Ramos (cell line): ENCODE data around the gene CDK14.

Experiments used
- in situ Hi-C: fragments of 300-500 bp; cut with MboI; formaldehyde crosslinking; loops from one replicate; pipeline ENCODE4 v1.14.3; 2022; ENCODE audit warnings: low sequenced_read_pairs; ENCODE audit not compliant: unreplicated experiment

Gene CDK14

DNA sequence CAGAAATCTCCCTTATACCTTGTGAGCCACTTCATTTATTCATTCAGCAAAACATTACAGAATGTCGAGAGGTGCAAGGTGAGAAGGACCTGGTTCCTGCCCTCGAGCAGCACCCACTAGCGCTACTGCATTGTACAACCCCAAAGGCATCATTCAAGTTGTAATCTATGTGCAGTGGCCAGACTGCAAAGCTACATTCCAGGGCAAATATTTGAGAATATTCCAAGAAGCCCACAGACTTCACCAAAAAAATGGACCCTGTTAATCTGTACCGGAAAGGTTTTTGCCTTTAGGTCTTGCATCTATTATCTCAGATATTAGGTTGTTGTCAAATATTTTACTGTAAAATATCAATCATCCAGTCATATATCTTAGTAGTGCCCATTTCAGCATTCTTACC is 372.8 kb downstream of the CDK14 start:
- in situ Hi-C loops: no loop called here

DNA sequence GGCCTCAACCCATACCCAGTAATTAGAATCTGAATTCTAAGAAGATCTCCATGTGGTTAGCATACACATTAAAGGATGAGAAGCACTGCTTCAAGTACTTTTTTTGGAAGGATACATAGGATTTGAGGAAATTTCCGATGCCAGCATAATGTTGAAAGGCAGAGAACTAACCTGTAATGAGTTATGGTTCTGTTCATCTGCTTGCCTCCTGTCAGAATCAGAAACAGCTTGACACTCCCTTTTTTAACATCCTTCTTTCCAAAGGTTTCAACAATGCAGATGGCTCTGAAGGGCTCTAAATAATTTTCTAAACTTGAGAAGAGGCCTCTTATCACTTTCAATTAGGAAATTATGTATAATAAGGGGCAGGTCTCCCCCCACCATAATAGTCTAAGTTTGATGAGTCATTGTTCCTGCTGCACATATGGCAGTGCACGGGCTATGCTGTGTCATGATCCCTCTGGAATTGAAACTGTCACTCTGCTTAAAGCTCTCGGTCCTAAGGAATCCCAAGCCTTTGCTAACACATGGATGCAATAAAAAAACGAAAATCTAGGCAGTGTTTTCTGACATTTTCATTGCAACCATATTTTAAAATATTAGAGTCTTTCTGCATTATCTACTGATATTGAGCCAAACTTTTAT is 376.9 kb downstream of the CDK14 start:
- in situ Hi-C loops: no loop called here

DNA sequence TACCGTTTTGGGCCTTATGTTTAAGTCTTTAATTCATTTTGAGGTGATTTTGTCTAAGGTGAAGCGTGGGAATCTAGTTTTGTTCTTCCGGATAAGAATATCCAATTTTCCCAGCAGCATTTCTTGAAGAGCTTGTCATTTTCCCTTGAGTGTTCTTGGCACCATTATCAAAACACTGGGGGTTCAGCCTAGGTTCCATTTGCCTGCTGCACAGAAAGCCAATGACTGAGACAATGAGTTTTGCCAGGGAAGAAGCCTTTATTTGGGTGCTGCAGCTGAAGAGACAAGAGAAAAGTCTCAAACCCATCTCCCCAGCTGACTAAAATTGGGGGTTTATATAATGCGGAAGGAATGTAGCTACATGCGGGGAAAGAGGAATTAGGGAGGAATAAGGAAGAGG is 380.9 kb downstream of the CDK14 start:
- in situ Hi-C loops: no loop called here

DNA sequence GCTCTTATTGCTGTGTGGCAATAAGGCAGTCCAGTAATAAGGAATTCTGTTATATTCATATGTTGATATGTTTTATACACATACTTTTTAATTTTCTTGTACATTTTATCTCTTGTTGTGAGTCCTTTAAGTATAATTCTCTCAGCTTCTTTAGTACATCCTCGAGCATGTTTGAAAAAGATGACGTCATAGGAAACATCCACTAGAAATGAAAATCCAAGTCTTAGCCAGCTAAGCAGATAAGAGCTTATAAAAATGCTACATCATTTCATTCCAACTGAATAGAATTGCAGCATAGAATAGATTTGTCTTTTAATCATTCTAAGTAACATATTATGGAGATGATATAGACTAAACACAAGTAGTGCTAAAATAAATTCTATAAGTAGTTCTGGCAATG is 384.4 kb downstream of the CDK14 start:
- in situ Hi-C loops: no loop called here

DNA sequence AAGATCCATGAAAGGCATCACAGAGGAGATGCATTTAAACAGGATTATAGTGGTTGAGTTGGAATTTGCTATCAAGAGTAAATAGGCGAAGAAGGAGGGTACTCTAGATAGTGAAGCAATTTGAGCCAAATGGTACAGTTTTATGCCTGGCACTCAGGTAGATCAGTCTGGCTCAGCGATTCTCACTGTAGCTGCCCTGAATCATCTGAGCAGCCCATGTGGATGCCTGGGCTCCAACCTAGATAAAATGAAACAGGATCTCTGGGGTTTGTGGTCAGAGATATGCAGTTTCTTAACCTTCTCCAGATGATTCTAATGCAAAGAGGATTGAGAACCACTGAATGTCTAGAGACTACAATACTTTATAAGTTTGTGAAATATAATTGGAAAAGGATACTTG is 386.1 kb downstream of the CDK14 start:
- in situ Hi-C loops: no loop called here

DNA sequence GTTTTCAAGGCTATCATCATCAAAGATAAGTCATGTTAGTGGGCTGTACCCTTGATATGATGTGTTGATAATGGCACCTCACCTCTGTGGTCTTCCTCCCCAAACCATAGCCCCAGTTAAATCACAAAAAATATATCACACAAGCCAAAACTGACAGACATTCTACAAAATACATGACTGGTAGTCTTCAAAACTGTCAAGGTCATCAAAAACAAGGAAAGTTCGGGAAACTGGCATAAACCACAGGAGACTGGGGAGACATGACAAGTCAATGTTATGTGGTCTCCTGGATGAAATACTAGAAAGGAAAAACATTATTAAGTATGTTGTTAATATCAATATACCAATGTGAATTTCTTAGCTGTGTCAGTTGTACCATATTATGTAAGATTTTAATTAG is 388.6 kb downstream of the CDK14 start:
- in situ Hi-C loops: no loop called here

DNA sequence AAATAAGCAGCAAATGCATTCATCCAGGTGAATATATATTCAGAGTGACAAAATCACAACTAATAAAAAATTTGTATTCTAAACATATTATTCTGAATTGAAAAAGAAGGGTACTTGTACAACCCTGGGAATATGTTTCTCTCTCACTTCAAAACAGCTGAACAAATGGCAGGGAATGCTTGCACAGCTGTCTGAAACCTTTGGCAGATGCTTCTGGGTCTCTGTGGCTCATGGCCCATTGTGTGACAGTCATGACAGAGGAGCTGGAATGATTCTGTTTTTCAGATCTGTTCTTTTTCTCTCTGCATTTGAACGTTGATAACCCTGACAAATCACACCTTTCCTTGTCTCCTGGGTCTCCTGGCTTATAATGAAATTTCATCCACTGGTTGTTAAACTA is 392.4 kb downstream of the CDK14 start:
- in situ Hi-C loops: no loop called here

DNA sequence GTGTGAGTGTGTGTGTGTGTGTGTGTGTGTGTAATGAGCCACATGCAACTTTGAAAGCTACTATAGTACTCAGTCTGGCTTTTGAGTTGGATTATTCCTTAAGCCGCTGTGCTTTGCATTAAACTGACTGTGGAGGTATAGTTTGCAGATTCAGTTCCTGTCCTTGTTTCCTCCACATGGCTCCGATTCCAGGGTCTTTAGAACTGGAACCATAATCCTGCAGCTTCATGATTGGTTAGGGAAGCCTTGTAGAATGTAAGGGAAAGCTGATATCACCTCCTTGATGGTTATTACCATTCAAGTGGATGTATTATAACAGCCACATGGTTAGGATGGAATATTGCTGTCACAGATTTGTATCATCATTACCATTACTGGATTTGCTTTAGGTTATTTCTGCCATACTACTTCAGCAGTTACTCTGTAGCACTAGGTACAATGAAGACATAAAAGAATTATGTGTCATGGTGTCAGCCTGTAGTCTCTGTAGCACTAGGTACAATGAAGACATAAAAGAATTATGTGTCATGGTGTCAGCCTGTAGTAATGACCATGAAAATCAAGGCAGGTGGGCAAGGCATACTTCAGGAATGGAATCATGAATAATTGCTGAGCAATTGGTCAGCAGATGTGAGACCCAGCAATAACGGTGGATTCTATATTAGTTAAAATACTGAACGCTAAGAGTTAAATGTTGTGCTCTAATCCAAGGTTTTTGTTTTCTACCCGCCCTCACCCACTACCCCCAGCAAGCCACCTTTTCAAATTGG is 393.1 kb downstream of the CDK14 start:
- in situ Hi-C loops: no loop called here

DNA sequence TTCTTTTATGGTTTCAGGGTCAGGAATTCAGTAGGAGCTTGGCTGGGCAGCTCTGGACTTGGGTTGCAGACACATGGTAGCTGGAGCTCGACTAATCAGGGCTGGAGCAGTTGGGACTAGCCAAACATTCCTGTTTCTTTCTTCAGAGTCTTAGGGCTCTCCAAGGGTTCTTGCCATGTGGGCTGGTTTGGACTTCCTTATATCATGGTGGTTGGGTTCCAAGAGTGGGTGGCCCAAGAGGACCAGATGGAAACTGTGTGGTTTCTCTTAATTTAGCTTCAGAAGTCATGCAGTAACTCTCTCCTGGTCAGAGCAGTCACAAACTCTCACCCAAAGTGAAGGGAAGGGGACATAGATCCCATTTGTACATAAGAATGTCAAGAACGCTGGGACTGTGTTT is 398.0 kb downstream of the CDK14 start:
- in situ Hi-C loops: no loop called here

DNA sequence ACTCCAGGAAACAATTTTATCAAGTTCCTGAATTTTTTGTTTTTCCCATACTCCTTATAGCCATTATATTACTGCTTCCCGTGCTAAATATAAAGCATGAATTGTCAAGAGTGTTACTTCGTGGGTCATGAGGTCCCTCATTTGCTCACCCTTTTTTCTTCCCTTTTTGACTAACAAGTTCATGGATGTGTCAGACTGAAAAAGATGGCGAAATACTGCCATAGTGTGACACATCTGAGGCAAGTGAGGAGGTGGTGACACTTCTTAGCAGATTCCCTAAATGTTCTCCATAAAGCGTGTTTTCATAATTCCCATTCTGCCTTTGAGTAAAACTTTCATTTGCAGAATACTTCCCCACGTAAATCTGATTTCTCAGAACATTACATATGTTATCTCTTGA is 398.5 kb downstream of the CDK14 start:
- in situ Hi-C loops: no loop called here

DNA sequence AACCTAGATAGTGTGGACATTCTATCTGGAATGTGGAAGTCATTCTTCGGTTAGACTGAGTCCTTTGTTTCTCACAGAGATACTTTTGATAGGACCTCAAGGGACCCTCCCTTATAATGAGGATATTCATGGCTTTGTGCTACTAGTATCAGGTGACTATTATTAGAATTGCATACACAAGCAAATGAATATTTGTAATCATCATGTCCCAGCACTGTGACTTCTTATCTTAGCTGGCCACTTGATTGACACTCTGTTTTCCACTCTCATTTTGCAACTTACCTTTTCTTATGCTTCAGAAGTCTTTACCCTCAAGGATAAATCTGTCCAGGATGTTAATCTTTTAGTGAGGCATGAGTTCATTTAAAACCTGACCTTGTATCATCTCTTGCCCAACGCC is 399.9 kb downstream of the CDK14 start:
- in situ Hi-C loops: no loop called here

DNA sequence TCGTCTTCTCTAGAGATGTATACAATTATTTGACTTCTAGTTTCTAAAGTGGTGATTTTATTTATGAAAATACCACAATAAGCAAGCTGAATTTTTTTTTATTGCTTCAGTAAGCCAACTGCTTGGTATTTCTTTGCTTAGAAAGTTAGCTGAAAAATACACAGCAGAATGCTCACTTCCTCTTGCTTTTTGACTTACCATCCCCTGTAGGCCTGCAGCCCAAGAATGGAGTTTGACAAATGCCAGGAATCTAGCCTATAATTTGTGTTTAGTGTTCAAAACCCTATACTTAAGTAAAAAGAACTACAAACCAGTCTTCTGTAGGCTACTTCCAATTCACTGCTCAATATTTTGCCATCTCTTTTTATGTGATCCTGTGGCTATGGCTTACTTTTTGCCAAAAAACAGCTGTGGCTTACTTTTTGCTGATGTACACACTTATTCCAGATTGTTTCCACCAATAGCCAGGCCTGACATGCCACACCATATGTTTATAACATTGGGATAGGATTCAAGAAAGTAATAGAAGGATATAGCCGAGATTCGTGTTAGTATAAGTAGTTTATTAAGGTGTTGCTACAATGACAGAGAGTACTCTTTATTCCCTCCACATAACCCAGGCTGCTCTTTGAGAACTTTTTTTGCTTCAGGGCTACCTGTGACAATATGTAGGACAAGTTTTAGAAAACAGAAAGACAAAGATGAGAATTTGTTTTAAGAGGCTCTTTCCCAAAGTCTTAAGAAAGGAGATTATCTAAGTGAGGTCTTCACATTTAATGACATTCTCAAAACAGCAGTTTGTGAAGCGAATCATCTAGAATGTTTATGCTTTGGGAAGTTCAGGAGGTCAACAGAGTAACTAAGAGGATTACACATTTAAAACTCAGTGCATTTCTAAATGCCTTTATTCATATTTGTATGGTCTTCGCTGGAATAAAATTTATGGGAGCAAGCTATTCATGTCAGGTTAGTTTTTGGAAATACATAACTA is 404.2 kb downstream of the CDK14 start:
- in situ Hi-C loops: no loop called here

DNA sequence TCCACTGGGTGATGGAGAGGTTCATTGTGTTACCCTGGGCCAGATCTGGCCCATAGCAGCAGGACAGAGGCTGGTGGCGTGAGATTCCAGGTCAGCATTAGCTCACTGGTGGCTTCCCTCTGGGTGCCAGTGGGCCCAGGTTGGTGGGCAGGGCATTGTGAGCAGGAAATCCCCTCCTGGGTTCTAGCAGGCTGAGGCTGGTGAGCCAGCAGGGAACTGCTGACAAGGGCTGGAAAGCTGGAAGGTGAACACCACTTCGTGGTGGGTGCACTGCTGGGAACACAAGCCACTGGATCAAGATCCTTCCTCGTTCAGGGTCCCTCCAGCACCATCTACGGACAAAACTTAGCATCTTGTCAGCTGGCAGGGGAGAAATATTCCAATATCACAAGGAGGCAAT is 408.9 kb downstream of the CDK14 start:
- in situ Hi-C loops: no loop called here

DNA sequence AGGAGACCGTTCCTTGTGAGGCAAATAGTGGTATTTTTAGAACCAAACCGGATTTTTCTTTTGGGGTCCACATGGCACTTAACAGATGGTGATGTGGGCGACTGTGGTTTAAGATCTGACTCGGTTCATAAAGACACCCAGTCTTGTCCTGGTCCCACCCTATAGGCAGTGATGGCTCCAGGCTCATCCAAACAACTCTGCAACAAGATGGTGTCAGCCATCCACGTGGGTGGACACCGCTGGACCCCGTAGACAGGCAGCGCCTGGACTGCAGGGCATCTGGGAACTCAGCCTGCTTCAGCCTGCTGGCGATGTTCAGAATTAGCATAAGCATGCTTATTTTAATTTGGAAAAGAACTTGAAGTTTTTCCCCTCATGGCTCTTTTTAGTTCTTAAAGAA is 409.7 kb downstream of the CDK14 start:
- in situ Hi-C loops: no loop called here

DNA sequence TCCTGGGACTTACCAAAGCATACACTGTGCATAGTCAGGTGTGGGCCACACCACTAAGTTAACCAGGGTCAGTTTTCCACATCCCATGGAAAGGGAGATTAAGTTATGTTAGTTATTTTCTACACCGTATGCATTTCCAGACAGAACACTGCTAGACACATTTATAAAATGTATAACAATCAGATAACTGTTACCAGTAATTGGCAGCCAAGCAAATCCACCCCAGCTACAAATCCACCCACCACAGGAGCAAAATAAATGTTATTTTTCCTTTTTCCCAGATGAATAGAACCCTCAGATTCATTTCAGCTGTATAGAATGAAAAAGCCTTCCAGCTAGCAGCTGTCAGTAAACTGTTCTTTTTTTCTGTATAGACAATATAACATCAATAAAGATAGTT is 411.2 kb downstream of the CDK14 start:
- in situ Hi-C loops: no loop called here

DNA sequence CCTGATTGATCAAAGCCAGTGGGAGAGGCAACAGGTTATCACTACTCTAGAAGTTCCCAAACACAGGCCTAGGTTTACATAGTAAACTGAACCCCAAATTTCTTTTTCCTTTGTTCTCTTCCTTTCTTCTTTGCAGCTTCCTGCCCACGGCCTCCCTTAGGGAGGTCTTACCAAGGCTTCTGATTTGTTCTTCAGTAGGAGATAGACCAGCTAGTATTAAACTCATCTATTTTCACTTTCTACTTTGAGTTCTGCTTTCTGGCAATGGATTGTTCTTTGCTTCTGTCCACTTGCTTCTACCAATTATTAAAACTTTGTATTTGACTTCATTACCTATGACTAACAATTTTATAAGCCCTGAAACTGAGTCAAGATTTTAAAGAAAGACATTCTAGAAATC is 417.0 kb downstream of the CDK14 start:
- in situ Hi-C loops: no loop called here

DNA sequence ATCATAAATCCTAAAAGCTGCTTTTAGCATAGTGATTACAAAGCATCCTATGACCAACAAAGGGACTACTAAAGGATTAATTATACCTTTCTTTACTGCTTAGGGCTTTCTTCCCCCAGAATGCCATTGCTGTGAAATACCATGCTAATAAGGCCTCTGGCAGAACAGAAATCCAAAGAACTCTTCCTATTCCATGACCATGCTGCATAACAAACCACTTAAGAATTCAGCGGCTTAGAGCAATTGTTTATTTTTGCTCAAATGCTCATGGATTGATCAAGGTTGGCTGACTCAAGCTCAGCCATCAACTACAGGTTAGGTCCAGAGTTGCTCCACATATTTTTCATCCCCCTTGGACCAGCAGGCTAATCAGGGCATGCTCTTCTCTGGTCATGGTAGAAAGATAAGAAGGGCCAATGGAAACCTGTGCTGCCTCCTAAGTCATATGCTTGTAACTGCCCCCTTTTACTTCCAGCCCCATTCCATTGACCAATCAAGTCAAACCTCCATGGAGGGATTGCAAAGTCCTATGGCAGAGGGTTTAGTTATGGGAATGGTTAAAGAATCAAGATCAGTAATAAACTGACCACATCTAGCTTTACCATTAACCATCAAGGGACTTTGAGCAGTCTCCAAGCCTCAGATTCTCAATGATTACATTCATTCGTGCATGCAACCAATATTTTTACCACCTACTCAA is 423.7 kb downstream of the CDK14 start:
- in situ Hi-C loops: loop anchor here (10.0 kb wide), 1 partner anchor 315 kb away; no protein-coding TSS in a partner anchor

DNA sequence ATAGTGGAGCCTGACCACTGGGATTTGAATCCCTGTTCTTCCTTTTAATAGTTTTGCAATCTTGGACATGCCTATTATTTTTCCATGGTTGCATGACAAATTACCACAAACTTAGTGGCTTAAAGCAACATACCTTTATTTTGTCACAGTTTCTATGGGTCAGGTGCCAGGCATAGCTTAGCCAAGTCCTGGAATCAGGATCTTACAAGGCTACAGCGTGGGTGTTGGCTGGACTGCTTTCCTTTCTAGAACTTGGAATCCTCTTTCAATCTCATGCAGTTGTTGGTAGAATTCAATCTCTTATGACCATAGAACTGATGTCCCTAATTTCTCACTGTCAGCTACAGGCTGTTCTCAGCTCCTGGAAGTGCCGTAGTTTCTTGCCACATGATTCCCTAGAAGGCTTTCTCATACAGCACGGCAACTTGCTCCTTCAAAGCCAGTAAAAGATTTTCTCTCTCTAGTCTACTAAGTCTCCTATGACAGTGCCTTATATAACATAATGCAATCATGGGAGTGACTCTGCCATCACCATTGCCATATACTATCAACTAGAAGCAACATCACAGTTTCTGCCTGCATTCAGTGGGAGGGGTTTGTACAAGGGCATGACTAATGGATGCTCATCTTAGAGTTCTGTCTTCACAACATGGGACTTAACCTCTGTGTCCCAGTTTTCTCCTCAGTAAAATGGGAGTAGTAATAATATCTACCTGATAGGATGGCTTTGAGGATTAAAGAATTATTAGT is 424.7 kb downstream of the CDK14 start:
- in situ Hi-C loops: loop anchor here (10.0 kb wide), 1 partner anchor 316 kb away; no protein-coding TSS in a partner anchor

DNA sequence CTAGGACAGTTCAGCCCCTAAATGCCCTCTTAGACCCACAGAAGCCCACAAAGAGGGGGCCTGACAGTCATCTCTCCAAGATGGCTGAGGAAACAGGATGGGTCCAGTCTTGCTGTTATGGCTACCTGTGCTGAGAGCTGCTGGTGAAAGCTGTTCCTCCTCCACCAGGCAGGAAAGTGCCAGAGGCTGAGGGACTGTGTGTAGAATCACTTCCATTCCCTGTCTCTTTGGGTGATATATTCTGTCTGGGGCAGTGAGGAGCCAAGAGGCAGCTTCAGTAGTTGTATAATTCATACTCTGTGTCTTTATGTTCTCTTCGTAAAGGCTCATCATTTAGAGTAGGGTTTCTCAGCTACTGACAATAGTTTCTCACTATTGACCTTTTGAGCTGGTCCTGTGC is 425.8 kb downstream of the CDK14 start:
- in situ Hi-C loops: loop anchor here (10.0 kb wide), 1 partner anchor 317 kb away; no protein-coding TSS in a partner anchor
